GM21390 (cell line): ENCODE results near the gene PPIA.
"Not testable (repeated sequence)": the region's sequence is repeated elsewhere in the genome, so short reads cannot be mapped to it uniquely, and the experiment has no call there.

Source experiments
- ATAC-seq: cut with Tn5 transposase; IDR thresholded peaks from one replicate; pipeline ENCODE4 v1.9.1; 2021; ENCODE audit not compliant: unreplicated experiment

PPIA gene

DNA sequence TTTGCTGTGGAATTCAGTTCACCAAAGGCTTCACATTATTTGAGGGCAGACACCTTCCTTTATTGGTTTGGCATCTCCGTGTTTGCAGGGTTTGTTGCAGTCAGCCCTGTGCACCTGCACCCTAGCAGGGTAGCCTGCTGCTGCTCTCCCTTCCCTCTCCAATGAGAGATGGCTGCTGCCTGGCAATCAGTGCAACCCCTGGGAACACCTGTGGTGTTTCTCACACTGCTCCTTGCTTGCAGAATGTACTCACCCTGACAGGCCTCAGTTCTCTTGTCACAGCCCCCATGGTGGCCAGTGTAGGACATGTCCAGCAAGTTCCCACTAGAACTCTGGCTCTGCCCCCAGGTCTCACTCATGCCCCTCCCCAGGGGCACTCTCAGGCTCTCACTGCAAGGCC lies 12.1 kb upstream of the PPIA start:
- ATAC-seq = no peak

DNA sequence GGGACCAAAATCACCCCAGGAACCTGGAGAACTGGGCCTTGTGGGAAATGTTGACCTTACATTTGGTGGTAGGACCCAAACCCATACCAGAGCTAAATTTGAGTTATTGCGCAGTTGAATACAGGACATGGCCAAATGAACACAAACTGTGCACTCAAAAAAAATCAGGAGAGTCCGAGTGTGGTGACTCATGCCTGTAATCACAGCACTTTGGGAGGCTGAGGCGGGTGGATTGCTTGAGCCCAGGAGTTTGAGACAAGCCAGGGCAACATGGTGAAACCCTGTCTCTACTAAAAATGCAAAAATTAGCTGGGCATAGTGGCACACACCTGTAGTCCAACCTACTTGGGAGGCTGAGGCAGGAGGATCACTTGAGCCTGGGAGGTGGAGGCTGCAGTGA lies 11.3 kb upstream of the PPIA start:
- ATAC-seq = not testable (repeated sequence)

DNA sequence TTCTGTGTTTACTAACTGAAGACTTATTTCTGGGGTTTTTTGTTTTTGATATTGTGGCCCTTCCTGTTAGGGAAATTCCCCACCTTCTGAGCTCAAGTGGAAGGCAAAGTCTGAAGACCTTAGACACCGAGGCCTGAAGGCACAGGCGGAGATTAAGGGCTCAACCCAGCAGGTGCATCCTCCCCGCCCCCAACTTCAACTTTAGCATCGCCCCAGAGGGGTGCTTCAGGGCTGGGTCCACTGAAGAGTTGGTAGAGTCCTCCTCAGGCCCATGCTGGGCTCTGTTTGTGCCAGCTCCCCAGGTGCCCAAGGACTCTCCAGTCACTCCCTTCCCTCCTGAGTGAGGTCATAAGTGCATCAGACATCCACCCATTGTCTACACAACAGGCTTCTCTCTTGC lies 9.4 kb upstream of the PPIA start:
- no peak for ATAC-seq

DNA sequence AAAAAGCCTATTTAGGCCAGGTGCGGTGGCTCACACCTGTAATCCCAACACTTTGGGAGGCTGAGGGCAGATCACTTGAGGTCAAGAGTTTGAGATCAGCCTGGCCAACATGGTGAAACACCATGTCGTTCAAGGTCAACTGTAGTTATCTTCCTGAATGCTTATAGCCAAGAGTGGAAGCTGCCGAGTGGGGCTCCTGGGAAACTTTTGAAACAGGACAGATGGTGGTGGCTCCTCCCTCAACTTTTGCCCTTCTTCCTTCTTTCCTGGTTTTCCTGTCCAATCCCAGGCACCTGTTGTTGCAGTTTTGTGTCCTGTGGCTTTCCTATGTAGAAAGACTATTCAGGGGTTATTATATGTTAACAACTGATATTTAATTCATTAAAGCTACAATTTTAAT lies 8.7 kb upstream of the PPIA start:
- ATAC-seq = no peak

DNA sequence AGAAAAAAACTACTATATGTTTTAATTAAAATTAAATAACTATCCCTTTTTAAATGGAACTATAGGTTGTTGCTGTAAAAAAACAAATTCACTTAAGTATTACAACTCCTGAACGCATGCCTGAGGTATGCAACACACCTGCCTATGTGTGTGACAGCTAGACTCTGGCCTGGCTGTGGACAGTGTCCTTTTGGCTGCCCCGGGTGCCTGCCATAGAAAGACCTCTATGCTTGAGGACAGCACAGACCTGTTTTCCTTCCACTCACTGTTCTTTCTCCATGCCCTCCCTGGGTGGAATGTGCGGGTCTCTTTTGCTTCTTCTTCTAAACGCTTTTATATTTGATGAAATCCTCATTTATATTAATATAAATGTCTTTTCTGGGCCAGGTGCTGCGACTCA lies 6.5 kb upstream of the PPIA start:
- no peak for ATAC-seq

DNA sequence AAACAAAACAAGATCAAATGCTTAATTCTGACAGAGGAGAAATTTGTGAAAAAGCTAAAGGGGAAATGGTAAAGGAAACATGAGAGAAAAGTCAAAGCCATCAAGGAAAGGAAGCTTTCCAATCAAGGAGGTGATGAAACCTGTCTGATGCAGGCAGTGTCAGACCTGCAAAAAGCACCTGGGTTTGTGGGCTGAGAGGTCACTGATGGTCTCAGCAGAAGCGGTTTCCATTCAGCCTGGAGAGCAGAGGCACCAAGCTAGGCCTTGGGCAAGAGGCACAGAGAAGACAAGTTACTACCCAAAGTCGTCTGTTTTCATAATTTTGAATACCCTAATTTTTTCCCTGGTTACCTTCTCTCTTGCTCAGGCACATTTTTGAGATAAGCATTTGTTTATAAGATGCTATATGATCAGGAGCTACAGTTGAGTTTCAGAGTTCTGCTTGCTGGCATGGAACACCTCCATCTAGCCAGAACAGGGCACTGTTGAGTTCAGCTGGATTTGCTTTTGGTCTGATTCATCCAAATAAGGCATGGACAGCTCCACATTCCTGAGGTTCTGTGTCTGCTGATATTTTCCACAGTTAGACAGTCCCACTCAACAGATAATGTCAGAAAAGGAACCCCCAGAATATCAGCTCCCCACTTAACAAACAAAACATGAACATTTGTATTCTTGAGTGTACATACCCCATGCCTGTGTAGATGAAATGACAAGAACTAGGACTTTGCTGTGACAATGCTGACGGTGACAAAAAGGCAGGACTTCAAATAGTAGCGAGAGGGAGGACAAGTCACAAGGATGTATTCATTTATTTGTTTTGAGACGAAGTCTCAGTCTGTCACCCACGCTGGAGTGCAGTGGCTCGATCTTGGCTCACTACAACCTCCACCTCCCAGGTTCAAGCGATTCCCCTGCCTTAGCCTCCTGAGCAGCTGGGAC lies 4.9 kb upstream of the PPIA start:
- no peak for ATAC-seq

DNA sequence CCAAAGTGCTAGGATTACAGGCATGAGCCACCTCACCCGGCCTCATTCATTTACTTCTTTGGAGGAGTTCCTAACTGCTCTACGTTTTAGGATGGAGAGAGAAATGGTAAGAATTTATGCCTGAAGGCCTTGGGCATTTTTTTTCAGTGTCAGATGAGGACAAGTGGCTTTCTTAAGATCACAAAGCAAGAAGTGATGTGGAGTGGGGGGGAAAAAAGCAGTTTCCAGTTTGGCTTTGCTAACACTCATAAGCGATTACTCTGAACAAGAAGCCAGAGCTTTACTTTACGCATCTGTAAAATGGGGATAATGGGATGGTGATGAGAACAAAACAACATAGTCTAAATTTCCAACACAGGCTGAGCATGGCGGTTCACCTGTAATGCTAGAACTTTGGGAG lies 2.6 kb upstream of the PPIA start:
- no peak for ATAC-seq

DNA sequence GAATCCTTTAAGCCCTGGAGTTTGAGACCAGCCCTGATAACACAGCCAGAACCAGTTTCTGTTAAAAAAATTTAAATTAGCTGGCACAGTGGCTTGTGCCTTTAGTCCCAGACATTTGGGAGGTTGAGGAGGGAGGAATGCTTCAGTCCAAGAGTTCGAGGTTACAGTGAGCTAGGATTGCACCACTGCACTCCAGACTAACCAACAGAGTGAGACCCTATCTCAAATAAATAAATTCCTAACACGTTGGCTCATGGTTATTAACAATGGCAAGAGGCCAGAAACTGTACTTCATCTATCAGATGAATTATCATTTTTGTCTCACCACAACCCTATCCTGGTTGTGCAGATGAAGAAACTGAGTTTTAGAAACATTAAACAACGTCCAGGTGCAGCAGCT lies 2.1 kb upstream of the PPIA start:
- ATAC-seq = no peak

DNA sequence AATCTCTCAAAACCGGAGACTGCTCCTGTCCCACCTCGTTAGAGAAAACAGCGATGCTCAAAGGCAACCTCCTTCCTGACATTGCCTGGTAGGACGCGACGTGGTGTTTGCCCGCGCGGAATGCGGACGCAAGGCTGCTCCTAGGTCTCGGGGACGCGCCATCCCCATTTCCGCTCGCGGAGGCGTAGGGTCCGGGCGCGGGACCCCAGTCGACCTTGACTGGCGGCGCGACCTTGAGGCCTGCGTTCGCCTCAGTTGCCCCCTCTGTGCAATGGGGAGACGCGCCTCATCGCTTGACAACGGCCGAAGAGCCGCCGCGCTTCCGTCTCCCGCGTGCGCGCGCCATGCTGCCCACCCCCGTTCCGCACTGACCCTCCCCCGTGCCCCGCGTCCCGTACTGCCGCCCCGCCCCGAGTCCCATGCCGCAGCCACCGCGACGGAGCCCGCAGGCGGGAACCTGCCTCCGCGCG lies 412 bp upstream of the PPIA start:
- peak; percentile 24 for ATAC-seq

DNA sequence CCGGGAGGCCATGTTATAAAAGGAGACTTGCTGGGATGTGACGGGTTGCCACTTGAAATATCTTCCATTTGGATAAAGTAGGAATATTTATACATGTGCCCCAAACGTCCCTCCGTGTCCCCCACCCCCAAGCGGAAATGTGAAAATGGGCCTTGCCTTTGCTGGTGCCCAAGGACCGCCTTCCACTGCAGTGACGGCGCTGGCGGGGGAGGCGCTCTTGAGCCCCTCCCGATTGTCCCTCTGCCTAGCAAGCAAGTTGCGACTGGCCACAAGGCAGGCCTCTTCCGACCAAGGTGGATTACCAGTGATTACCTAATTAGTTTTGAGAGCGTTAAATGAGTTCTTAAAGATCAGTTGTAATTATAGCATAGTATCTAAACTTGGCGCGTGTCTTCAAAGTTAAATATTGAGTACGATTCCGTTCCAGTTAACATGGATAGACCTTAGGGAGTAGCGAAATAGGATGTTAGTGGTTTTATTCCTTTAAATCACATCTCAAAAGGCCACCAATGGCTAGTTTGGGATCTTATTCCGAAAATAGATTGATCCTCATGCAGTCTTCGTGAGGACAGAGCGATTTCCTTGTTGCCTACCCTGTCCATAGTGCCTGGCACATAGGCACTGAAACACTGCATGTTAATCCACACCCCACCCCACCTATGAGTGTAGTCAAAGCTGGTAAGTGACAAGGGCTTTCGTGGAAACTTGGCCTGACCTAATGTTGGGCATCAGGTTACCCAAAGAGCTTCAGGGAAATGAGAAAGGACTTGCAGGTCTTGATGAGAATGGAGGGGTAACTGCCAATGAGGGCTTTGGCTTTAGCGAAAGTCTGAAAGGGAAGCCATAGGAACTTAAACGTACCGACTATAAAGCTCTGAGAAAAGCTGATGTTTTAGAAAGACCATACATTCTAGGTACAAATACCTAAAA lies 1.1 kb downstream of the PPIA start:
- ATAC-seq = peak; percentile 46

DNA sequence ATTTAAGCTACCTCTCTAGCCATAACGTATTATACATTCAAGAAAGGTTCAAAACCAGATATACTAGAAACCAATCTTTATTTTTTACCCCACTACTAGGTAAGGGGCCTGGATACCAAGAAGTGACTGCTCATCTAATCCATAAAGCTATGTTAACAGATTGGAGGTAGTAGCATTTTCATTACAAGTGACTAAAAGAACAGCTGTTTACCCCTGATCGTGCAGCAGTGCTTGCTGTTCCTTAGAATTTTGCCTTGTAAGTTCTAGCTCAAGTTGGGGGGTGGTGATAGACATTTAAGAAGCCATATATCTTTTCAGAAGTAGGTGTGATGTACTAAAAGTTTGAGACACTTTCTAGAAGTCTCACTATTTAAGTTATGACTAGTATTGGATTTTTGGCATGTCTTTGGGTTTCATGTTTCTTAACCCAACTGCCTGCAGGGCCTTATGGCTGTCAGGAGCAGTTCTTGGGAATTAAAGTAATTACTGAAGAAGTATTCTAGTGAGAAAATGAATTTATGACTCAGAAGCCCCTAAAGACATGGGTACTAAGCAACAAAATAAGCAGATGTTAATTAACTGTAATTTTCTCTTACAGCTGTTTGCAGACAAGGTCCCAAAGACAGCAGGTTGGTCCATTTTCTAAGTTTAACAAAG lies 2.3 kb downstream of the PPIA start:
- no peak for ATAC-seq

DNA sequence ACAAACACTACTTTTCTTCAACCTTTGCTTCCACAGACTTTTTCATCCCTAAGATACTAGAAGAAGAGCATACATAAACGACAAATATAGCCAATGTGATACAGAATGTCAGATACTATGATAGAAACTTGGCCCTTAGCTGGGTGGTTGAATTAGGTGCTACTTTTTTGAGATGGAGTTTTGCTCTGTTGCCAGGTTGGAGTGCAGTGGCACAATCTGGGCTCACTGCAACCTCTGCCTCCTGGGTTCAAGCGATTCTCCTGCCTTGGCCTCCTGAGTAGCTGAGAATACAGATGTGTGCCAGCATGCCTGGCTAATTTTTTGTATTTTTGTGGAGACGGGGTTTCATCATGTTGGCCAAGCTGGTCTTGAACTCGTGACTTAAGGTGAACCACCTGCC lies 3.5 kb downstream of the PPIA start:
- ATAC-seq = no peak

DNA sequence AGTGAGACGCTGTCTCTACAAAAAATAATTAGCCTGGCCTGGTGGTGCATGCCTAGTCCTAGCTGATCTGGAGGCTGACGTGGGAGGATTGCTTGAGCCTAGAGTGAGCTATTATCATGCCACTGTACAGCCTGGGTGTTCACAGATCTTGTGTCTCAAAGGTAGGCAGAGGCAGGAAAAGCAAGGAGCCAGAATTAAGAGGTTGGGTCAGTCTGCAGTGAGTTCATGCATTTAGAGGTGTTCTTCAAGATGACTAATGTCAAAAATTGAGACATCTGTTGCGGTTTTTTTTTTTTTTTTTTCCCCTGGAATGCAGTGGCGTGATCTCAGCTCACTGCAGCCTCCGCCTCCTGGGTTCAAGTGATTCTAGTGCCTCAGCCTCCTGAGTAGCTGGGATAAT lies 5.4 kb downstream of the PPIA start:
- ATAC-seq = no peak

DNA sequence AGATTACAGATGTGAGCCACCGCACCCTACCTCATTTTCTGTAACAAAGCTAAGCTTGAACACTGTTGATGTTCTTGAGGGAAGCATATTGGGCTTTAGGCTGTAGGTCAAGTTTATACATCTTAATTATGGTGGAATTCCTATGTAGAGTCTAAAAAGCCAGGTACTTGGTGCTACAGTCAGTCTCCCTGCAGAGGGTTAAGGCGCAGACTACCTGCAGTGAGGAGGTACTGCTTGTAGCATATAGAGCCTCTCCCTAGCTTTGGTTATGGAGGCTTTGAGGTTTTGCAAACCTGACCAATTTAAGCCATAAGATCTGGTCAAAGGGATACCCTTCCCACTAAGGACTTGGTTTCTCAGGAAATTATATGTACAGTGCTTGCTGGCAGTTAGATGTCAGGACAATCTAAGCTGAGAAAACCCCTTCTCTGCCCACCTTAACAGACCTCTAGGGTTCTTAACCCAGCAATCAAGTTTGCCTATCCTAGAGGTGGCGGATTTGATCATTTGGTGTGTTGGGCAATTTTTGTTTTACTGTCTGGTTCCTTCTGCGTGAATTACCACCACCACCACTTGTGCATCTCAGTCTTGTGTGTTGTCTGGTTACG lies 6.0 kb downstream of the PPIA start:
- no peak for ATAC-seq

DNA sequence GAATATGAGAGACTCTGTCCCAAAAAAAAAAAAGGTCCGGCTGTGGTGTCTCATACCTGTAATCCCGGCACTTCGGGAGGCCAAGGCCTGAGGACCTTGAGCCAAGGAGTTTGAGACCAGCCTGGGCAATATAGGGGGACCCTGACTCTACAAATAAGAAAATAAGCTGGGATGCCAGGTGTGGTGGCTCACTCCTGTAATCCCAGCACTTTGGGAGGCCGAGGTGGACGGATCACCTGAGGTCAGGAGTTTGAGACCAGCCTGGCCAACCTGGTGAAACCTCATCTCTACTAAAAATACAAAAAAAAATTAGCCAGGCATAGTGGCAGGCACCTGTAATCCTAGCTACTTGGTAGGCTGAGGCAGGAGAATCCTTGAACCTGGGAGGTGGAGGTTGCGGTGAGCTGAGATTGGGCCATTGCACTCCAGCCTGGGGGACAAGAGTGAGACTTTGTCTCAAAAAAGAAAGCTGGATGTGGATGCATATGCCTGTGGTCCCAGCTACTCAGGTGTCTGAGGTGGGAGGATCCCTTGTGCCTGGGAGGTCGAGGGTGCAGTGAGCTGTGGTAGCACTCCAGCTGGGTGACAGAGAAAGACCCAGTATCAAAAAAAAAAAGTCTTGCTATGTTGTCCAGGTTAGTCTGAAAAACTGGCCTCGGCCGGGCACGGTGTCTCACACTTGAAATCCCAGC lies 7.5 kb downstream of the PPIA start:
- ATAC-seq = not testable (repeated sequence)

DNA sequence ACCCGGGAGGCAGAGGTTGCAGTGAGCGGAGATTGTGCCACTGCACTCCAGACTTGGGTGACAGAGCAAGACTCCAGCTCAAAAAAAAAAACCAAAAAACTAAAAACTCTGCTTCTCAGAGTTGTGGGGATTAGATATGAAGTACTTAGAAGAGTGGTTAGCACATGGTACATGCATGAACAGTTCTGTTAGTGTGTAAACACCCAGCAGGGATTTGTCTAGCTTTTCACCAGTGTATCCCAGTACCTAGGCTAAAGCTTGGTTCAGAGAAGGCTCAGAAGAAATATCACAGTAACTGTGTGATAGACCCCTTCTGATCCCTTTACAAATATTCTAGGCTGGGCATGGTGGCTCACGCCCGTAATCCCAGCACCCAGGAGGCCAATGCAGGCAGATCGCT lies 9.5 kb downstream of the PPIA start:
- no peak for ATAC-seq

DNA sequence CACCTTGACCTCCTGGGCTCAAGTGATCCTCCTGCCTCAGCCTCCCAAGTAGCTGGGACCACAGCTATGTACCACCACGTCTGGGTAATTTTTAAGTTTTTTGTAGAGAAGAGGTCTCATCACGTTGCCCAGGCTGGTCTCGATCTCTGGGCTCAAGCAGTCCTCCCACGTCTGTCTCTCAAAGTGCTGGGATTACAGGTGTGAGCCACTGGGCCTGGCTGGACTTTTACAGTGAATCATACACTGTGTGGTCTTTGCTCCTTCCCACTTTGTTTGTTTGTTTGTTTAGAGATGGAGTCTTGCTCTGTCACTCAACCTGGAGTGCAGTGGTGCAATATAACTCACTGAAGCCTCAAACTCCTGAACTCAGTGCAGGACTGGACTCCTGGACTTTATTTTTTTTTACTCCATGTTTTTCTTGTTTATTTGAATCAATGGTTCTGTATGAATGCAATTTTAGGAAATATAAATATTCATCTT lies 12.5 kb downstream of the PPIA start:
- no peak for ATAC-seq

DNA sequence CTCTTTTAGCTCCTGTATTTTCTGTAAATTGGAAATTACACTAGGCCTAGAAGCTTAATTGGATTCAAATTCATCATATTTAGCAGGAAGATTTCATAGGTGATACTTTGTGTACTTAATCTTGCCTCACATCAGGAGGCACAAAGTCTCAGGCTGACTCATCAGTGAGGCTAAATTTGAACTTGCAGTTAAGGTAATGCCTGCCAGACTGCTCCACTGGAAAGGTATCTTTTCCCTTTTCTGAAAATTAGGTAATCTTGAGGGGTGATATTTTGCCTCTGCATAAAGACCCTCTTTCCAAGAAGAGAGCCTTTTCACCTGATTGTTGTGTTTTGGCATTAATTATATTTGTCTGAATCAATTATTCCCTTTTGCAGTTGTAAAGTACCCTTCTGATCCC lies 14.6 kb downstream of the PPIA start:
- no peak for ATAC-seq

DNA sequence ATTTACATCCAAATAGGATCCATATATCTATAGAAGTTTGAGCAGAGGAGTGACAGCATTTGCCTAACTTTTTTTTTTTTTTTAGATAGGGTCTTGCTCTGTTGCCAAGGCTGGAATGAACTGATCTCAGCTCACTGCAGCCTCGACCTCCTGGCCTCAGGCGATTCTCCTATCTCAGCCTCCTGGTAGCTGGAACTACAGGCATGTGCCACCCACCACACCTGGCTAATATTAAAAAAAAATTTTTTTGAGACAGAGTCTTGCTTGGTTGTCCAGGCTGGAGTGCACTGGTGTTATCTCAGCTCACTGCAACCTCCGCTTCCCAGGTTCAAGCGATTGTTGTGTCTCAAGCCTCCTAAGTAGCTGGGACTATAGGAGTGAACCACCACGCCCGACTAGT lies 15.1 kb downstream of the PPIA start:
- no peak for ATAC-seq

DNA sequence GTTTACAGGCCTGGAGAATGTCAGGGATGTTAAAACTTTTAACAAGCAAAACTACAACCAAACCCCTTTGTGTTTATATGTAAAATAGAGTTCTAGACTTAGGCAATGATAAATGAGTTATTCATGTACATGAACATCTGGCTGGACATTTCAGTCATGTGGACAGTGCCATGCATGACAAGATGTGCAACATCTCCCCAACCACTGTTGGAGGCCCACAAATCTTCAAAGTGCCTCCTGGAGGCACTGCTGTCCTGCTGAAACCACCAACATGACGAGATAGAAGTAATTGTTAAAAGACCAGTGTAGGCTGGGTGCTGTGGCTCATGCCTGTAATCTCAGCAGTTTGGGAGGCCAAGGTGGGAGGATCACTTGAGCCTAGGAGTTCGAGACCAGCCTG lies 18.4 kb downstream of the PPIA start:
- no peak for ATAC-seq
